ENCODE data around the gene FCGR2B. TPM values are rescaled to one million over a fixed set of nuclear protein-coding genes. Genes with fewer than 3 reads are reported as not detected.
"Not testable (repeated sequence)": the region's sequence is repeated elsewhere in the genome, so short reads cannot be mapped to it uniquely, and the experiment has no call there.

The FCGR2B gene
- polyA plus RNA-seq (2012; ENCODE audit: insufficient read depth, insufficient read length): not detected

DNA sequence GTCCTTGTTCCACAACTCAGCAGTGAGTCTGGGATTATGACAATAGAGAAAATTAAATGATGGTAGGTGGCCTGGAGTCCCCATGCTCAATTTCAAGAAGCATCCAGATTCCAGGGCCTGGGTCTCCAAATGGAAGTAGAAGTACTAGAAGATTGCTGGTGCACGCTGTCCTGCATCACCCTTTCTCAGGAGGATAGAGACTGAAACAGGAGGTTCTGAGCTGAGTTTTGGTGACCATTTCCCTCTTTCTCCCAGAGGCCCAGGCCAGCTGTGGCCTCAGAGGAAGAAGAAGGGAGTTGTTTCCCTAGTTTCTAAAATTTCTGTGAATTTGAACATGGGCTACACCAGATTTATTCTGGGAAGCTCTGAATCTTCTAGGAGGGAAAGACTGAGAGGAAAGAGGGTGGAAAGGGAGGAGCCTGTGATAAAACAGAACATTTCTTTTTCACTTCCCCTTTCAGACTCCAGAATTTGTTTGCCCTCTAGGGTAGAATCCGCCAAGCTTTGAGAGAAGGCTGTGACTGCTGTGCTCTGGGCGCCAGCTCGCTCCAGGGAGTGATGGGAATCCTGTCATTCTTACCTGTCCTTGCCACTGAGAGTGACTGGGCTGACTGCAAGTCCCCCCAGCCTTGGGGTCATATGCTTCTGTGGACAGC is at the start of gene FCGR2B:
Gene FCGR2B (plus strand): TSS at position 460 of the 656 bp plus-strand sequence. CDS start 99 bp downstream, at position 559.
- not testable (repeated sequence) for DNase-seq (ENCODE audit: low read depth, low spot score); H3K4me3 ChIP-seq (ENCODE audit: low read length)

DNA sequence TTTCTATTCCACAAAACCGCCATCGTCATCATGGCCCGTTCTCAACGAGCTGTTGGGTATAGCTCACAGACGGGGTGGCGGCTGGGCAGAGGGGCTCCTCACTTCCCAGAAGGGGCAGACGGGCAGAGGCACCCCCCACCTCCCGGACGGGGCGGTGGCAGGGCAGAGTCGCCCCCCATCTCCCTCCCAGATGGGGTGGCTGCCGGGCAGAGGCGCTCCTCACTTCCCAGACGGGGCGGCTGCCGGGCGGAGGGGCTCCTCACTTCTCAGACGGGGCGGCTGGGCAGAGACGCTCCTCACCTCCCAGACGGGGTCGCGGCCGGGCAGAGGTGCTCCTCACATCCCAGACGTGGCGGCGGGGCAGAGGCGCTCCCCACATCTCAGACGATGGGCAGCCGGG is 46.5 kb upstream of the FCGR2B start:
- DNase-seq (ENCODE audit: low read depth, low spot score); H3K4me3 ChIP-seq (ENCODE audit: low read length): not testable (repeated sequence)

DNA sequence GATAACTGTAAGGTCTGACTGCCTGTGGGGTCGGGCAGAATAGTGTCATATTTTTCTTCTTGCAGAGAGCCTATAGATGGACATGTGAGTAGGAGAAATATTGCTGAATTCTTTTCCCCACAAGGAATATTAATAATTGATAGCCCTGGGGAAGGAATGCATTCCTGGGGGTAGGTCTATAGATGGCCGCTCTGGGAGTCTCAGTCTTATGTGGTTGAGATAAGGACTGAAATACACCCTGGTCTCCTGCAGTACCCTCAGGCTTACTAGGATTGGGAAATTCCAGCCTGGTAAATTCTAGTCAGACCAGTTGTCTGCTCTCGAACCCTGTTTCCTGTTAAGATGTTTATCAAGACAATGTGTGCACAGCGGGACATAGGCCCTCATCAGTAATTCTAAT is 44.4 kb upstream of the FCGR2B start:
- DNase-seq (ENCODE audit: low read depth, low spot score); H3K4me3 ChIP-seq (ENCODE audit: low read length): not testable (repeated sequence)

DNA sequence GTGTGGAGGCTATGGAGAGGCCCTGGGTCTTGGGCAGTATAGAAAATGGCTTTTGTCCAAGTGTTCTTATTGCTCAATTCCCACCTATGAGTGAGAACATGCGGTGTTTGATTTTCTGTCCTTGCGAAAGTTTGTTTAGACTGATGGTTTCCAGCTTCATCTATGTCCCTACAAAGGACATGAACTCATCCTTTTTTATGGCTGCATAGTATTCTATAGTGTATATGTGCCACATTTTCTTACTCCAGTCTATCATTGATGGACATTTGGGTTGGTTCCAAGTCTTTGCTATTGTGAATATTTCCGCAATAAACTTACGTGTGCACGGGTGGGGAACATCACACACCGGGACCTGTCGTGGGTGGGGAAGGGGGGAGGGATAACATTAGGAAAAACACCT is 42.5 kb upstream of the FCGR2B start:
- DNase-seq (ENCODE audit: low read depth, low spot score); H3K4me3 ChIP-seq (ENCODE audit: low read length): not testable (repeated sequence)

DNA sequence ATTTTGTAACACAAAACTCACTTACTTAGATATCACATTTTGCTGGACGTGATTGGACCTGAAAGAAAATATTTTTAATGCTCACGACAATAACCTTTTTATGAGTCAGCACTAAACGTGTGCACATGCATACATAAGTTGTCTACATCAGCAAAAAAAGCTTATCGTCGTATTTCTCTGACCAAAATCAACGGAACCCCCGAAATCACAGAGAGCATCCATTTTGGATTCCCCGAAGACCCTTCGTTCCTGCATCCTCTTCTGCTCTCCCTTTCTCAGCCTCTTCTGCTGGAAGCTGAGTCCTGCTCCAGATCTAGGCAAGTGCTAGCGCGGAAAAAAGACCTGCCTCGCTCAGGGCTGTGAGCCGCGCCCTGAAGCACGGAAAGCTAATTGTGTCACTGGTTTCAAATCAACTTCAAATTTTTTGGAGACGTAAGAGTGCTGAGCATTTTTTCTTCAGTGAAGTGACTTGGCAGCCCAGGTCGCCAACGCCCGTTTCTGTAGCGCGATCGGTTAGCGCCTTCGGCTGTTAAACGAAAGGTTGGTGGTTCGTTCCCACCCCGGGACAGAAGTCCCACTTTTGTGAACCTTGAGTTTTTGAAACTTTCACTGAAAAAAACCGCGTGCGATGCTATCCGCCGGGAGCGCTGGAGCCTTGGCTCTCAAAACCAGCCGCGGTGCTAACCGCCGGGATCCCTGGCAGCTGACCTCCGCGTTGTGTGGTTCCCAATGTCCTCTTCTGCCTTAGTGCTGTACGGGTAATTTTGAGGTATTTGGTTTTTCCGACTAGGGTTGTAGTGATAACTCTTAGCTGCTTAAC is 41.6 kb upstream of the FCGR2B start:
- not testable (repeated sequence) for H3K4me3 ChIP-seq (ENCODE audit: low read length); DNase-seq (ENCODE audit: low read depth, low spot score)

DNA sequence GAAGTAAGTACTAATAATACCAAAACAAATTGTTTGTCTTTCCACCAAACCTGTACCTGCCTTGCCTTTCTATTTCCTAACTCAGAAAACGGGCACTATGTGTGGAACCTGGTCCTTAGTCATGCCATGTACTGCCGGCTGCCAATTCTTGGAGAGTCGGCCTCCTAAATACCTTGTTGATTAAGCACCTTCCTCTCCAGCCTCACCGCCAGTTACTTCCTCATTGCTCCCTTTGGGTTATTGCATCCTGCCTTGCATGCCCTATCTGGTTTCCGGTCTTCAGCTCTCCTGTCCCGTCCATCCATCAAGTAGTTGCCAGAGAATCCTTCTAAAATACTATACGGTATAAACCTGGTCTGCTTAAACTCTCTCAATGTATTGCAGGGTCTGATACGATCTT is 40.9 kb upstream of the FCGR2B start:
- not testable (repeated sequence) for H3K4me3 ChIP-seq (ENCODE audit: low read length); DNase-seq (ENCODE audit: low read depth, low spot score)

DNA sequence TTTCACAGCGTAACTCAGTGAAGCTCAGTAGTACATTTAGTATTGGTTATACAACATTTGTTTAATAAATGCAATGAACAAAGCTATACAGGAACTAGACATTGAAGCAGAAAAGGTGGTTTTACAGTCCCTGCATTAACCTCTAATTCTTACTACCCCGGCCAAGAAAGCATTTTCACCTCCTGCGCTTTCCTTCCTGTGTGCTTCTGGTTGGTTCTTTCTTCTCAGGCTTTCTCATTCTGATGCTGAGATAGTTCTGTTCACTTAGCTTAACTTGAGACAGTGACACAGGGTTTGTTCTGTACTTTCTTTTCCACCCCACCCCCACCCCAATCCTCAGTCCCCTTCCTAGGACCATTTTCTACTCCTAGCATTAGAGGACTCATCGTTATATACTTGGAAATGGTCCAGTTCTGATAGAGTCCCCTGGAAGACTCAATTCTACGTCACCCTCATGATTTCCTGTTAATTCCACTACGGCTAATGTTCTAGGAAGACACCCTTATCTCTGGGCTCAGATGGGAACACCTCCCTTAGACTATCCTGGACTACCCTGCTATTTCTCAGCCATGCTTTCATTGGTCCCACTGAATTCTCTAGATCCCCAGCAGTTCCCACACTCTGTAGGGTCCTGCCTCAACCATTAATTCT is 39.4 kb upstream of the FCGR2B start:
- not testable (repeated sequence) for H3K4me3 ChIP-seq (ENCODE audit: low read length); DNase-seq (ENCODE audit: low read depth, low spot score)

DNA sequence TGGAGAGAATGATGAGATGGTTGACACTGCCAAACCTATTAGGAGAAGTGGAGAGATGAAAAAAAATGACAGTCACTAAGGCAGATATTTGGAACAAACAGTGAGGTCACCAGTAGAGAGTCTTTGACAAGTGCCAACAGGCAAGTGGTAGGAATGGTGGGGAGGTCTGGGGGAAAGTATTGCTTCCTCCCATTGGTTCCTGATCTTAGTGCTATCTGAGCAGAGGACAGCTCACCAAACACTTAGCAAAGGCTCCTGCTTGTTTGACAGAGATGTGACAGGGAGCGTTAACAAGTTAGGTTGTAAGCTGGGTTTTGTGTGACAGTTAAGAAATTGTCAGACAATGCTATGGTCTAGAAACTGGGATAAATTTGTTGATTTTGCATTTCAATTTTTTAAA is 38.3 kb upstream of the FCGR2B start:
- H3K4me3 ChIP-seq (ENCODE audit: low read length); DNase-seq (ENCODE audit: low read depth, low spot score): not testable (repeated sequence)

DNA sequence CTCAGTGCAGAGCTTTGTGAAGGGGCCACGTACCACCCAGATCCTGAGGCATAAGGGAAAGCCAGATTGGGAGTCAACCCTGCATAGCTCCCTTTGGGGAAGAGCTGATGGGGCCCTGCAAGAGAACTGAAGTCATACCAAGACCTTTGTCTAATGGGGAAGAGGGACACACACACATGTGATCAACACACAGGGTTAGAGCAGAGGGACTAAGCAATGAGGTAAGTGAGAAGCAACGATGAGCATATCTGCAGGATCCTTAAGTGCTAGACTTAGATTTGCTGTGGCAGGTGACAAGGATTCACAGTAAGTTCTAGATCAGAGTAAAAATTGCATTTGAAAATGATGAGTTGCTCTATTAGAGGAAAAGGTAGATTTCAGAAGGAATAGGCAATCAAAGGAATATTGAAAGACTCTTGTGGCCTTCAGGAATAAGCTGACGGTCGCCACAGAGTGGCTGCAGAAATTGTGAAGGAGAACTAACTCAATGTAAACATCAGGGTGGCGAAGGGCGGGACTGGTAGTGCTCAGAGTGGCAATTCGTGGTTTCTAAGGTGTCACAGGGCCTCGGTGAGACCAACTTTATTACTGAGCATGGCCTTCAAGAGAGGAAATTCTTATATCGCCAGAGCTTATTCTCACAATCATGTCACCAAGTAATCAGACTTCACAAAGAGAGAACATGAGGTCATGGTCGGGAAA is 36.3 kb upstream of the FCGR2B start:
- H3K4me3 ChIP-seq (ENCODE audit: low read length); DNase-seq (ENCODE audit: low read depth, low spot score): not testable (repeated sequence)

DNA sequence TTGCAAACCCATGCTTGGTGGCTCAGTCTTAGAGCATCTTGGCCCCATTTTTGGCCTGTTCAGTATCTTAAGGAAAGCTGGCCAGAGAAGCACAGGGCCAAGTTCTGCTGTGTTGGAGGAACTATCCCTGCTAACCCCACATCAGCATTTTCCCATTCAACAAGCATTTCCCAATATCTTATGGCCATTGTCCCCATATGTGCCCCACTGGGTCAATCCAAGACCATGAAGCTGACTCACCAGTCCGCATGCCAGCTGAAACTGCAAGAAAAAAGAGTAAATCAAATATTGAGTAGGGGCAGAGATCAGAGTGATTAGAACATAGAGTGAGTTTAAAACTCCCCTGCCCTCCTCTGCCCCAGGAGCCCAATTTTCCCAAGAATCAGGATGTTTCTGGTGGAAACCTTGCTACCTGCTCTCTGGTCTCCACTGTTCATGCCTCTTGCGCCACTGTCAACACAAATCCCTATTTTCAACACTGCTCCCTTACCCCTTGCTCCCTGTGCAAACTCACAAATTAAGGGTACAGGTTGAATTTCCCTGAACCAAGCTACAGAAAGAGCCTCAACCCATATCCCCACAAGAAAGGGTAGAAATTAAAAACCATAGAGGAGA is 32.7 kb upstream of the FCGR2B start:
- not testable (repeated sequence) for DNase-seq (ENCODE audit: low read depth, low spot score); H3K4me3 ChIP-seq (ENCODE audit: low read length)

DNA sequence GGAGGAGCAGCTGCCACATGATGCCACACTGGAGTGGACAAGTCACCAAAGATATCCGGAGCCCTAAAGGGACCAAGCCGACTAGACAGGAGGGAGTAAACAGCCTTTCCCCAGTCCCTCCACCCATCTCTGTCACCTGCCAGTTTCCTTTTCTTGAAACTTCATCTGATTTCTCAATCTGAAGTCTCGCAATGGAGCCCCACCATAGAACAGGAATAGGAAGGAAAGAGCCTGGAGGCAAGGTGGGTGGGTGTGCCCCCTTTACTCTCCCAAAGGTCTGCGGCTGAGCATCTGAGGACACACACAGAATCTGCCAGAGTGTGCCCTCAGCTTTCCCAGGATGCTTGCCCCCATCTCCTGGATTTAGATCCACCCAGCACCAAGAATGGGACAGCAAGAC is 31.9 kb upstream of the FCGR2B start, which contains the start of gene FCGR3B:
Gene FCGR3B (minus strand): TSS at position 101 of the 400 bp plus-strand sequence. CDS start 82 bp downstream, at position 19.
- H3K4me3 ChIP-seq (ENCODE audit: low read length): no peak within 1 kb of the TSS
- no peak for DNase-seq (ENCODE audit: low read depth, low spot score)

DNA sequence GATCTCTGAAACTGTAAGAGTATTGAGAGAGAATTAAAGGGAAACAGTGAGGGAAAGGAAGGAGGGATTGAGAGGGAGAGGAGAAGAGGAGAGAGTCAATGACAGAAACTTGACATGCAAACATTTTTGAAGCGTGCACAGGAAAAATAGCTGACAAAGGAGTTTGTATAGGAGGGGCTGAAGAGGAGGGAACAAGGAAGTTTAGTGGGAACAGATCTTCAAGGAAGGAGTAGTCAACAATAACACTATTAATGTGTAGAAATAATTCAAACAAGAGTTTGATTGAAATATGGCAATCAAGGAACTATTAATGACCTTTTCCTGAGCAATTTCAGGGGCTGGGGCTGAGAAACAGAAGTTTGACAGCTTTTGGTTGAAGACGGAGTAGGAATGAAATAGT is 27.9 kb upstream of the FCGR2B start:
- not testable (repeated sequence) for H3K4me3 ChIP-seq (ENCODE audit: low read length); DNase-seq (ENCODE audit: low read depth, low spot score)

DNA sequence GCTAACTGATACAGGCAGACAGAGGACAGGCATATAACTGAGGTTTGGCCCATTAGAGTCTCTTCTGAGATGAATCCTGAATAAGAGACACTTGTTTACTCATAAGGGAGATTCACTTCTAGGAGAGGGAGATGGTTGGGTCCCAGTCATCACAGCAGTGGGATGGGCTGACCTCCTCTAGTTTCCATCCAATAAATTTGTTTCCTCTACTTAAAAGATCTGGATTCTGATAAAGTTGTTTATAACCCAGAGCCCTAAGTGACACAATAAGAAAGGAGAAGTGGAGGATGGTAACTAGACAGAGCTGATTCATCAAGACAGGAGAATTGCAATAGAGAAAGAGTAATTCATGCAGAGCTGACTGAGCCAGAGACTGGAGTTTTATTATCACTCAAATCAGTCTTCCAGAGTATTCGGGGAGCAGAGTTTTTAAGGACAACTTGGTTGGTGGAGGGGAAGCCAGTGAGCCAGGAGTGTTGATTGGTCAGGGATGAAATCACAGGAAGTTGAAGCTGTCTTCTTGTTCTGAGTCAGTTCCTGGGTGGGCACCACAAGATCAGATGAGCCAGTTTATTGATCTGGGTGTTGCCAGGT is 26.7 kb upstream of the FCGR2B start:
- DNase-seq (ENCODE audit: low read depth, low spot score); H3K4me3 ChIP-seq (ENCODE audit: low read length): not testable (repeated sequence)

DNA sequence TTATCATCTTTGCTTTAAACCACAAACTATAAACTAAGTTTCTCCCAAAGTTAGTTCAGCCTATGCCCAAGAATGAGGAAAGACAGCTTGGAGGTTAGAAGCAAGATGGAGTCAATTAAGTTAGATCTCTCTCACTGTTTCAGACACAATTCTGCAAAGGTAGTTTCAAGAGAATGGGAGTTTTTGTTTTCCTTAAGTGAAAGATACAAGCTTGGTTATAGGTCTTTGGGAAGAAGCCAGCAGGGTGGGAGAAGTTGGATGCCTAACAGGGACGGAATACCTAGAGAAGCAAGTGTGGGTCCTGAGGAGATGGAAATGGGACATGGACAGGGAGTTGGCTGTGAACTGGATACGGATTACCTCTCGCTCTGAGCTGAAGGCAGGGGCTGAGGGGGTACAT is 26.0 kb upstream of the FCGR2B start:
- not testable (repeated sequence) for H3K4me3 ChIP-seq (ENCODE audit: low read length); DNase-seq (ENCODE audit: low read depth, low spot score)

DNA sequence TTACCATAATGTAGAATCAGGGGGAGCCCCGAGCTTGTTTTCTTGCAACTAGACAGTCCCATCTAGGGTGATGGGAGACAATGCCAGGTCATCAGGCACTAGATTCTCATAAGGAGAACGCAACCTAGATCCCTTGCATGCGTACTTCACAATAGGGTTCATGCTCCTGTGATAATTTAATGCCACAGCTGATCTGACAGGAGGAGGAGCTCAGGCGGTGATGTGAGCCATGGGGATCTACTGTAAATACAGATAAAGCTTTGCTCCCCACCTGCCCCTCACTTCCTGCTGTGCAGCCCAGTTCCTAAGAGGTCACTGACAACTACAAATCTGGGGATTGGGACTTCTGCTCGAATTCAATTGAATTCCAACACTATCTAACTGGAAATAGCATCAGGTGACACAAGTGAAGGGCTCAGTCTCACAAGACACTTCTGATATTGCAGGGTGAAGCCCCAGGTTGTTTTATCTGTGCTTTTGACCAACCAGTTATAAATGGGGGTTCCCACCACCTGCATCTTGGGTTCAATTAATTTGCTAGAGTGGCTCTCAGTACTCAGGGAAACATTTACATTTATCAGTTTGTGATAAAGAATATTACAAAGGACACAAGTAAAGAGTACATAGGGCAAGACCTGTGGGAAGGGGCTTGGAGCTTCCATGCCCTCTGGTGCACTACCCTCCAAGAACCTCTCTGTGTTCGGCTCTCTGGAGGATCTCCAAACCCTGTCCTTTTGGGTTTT is 24.5 kb upstream of the FCGR2B start:
- DNase-seq (ENCODE audit: low read depth, low spot score); H3K4me3 ChIP-seq (ENCODE audit: low read length): not testable (repeated sequence)

DNA sequence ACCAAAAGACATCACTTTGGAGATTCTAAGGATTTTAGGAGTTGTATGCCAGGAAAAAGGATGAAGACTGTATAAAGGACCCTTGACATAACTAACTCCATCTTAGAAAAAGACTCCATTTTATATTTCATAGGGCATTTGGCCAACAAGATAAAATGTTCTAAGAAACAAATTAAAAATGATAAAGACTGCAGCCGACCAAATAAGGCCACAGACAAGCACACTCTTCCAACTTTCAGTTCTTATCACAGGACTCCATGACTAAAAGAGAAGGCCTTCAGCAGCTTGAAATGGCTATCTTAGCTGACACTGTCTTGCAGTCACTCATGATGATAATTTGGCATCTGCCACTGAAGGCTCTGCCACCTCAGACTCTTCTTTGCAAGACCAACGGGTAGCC is 23.7 kb upstream of the FCGR2B start:
- not testable (repeated sequence) for DNase-seq (ENCODE audit: low read depth, low spot score); H3K4me3 ChIP-seq (ENCODE audit: low read length)

DNA sequence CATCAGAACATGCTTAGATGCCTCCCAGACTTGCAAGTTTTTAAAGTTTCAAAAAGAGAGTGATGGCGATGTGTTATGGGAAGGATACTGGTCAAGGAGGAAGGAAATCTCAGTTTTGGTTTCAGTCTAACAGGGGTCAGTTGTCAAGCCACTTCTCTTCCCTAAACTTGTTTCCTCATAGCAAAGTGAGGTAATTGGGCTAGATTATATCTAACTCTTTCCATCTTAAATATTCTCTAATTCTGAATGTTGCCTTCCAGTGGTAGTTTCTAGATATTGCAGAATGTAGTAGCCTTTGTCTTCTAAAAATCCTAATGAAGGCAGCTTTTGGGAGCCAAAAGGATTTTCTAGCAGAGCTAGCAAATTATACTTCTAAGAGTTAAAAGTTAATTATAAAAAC is 20.2 kb upstream of the FCGR2B start:
- DNase-seq (ENCODE audit: low read depth, low spot score); H3K4me3 ChIP-seq (ENCODE audit: low read length): not testable (repeated sequence)

Data from Jurkat, Clone E6-1 (cell line).